Lower lobe of right lung (tissue), 2 donors: ENCODE data around the gene CXCL12. TPM values are rescaled to one million over a fixed set of nuclear protein-coding genes. Genes with fewer than 3 reads are reported as not detected.

ENCODE experiments used
- ATAC-seq, 2 donors: fragments of 200-7000 bp; cut with Tn5 transposase; one replicate each; pipeline ENCODE4 v1.9.1; 2020 to 2022; ENCODE audit warnings: mild to moderate bottlenecking in 2 of 2, moderate library complexity in 2 of 2
- DNase-seq: peaks from one replicate; pipeline ENCODE4 v3.0.0-alpha.2; 2020
- H3K27ac ChIP-seq: fragments of 200-600 bp; one replicate; pipeline ENCODE4 v1.8.0; 2022
- H3K27me3 ChIP-seq: fragments of 200-600 bp; one replicate; pipeline ENCODE4 v1.8.0; 2022; ENCODE audit warnings: low read depth
- H3K36me3 ChIP-seq: fragments of 200-600 bp; one replicate; pipeline ENCODE4 v1.8.0; 2022; ENCODE audit warnings: mild to moderate bottlenecking
- H3K4me1 ChIP-seq: fragments of 200-600 bp; one replicate; pipeline ENCODE4 v1.8.0; 2022
- H3K4me3 ChIP-seq: fragments of 200-600 bp; one replicate; pipeline ENCODE4 v1.8.0; 2022; ENCODE audit warnings: mild to moderate bottlenecking
- H3K9me3 ChIP-seq: fragments of 200-600 bp; one replicate; pipeline ENCODE4 v1.8.0; 2022
- intact Hi-C: fragments of 100-400 bp; cut with DNase I; formaldehyde crosslinking; loops from one replicate; pipeline ENCODE4 v1.11.0; 2022
- total RNA-seq: library from RNA; stranded (reverse); fragmentation: NEBNext Ultra II Directional; extraction: Animal tissue kit (Norgen Biotek cat#: 25700); gene quantifications from one replicate; pipeline ENCODE4 v1.2.1, GENCODE V29; 2021
- TF ChIP-seq, protein P1 (sequence below): fragments of 200-600 bp; IDR thresholded peaks from one replicate; pipeline ENCODE4 v1.8.0; 2022; ENCODE audit warnings: antibody characterized with exemption, mild to moderate bottlenecking
- donor health status: DM: no; HTN: yes; CAD: no; lungs with severe emphysema.

Gene CXCL12
- total RNA-seq, 1 donor from 2014 or later, result 73.8 TPM

DNA sequence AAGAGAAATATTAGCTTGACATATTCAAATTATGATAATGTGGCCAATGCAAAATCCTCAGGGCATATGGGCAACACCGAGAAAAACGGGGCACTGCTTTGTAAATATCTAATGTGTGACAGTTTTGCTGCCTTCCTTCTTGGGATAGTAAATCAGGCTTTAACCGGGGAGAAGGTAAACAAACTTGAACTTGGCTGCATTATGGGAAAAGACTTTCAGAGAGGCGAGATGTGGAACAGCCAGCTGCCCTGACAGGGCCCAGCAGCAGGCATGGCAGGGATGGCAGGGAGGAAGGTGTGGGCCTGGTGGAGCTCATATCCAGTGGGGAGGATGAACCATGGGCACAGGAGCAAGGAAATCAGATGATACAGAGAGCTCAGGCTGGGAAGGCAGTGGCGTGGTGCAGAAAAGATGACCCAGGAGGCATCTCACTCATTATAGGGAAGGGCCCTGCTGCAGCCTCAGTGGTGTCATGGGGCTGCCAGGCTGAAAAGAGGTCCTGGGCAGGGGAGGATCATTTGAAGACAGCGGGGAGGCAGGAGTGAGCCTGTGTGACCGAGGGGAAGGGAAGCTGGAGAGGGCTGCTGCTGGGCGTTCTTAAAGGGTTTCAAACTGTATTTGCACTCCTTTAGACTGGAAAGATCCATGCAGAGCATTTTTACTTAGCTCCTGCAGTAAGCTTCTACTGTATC, 26.7 kb downstream of the CXCL12 start:
- no peak overlapping the region for H3K4me3 ChIP-seq
- H3K27ac ChIP-seq, result no peak overlapping the region
- intact Hi-C loops, result no loop called here
- ATAC-seq, result no peak
- H3K4me1 ChIP-seq, result no peaks in the 10 kb centered on the region
- no peak for DNase-seq
- H3K9me3 ChIP-seq, result no peaks in the 10 kb centered on the region
- no peaks in the 10 kb centered on the region for H3K27me3 ChIP-seq
- TF ChIP-seq, protein P1, sequence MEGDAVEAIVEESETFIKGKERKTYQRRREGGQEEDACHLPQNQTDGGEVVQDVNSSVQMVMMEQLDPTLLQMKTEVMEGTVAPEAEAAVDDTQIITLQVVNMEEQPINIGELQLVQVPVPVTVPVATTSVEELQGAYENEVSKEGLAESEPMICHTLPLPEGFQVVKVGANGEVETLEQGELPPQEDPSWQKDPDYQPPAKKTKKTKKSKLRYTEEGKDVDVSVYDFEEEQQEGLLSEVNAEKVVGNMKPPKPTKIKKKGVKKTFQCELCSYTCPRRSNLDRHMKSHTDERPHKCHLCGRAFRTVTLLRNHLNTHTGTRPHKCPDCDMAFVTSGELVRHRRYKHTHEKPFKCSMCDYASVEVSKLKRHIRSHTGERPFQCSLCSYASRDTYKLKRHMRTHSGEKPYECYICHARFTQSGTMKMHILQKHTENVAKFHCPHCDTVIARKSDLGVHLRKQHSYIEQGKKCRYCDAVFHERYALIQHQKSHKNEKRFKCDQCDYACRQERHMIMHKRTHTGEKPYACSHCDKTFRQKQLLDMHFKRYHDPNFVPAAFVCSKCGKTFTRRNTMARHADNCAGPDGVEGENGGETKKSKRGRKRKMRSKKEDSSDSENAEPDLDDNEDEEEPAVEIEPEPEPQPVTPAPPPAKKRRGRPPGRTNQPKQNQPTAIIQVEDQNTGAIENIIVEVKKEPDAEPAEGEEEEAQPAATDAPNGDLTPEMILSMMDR, result no peak
- H3K36me3 ChIP-seq, result no peaks in the 10 kb centered on the region

DNA sequence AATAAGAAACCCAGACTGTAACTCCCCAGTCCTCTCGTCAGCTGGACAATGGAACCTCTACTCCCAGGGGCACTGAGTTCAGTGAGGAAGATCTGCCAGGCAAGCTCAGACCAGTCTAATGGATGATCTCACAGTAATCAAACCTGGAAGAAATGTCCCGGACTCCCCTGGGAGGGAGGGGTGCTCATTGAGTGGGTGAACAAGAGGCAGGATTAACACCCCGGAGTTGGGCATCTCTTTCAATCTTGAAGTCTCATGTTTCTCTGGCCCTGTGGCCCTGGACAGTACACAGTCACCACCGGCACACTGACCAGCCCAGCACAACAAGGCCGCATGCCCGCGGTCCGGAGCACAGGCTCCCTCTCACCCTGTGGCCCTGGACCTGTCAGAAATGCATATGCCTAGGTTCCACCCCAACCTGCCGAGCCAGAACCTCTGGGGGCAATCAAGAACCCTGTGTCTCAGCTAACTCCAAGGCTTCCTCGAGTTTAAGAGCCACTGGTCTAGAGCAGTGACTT, 27.8 kb downstream of the CXCL12 start:
- Histone ChIP-seq H3K4me3 (no peak overlapping the region), H3K27me3 (no peaks in the 10 kb centered on the region), H3K27ac (no peak overlapping the region), H3K9me3 (no peaks in the 10 kb centered on the region), H3K36me3 (no peaks in the 10 kb centered on the region), H3K4me1 (no peaks in the 10 kb centered on the region)
- ATAC-seq, result peak in 1 of 2 donors; percentile 27
- intact Hi-C loops, result no loop called here
- TF ChIP-seq, protein P1, result no peak
- DNase-seq, result no peak

DNA sequence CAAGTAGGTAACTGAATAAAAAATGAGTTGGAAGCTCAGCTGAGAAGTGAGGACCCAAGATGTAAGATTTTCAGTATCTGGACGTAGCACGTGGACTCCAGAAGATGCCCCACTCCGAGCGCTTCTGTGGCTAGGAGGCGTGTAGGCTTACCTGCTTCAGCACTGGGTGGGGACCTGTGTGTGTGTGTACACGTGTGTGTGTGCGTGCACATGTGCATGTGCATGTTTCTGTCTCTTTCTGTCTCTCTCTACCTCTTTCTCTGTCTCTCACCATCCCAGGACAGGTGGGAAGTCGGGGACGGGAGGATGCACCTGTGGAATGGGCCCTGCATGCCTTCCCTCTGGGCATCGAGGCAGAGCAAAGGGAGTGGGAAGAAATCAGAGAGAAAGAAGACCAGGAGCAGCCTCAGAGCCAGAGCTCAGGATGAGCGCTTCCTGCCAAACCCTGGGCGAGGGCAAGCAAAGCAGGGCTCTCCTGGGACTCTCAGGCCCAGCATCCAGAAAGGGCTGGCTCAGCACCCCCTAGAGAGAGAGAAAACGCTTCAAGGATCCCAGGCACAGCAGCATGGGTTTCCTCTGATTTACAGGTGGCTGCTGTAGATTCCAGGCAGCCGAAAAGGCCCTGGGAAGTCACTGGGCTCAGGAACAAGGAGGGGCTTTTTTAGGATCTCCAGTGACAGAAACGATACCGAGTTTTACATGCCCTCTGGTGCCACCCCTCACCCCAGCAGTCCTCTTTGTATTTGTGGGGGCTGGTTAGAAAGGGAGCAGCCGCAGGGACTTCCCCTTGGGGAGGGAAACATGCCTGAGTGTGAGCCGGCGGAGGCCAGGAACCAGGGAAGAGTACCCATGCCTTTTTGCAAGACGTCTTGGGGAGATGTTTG, 28.5 kb downstream of the CXCL12 start:
- DNase-seq, result no peak
- Histone ChIP-seq H3K27ac (no peak overlapping the region), H3K27me3 (no peaks in the 10 kb centered on the region), H3K9me3 (no peaks in the 10 kb centered on the region), H3K4me3 (no peak overlapping the region), H3K36me3 (no peaks in the 10 kb centered on the region), H3K4me1 (no peaks in the 10 kb centered on the region)
- intact Hi-C loops, result no loop called here
- TF ChIP-seq, protein P1, result no peak
- no peak for ATAC-seq

DNA sequence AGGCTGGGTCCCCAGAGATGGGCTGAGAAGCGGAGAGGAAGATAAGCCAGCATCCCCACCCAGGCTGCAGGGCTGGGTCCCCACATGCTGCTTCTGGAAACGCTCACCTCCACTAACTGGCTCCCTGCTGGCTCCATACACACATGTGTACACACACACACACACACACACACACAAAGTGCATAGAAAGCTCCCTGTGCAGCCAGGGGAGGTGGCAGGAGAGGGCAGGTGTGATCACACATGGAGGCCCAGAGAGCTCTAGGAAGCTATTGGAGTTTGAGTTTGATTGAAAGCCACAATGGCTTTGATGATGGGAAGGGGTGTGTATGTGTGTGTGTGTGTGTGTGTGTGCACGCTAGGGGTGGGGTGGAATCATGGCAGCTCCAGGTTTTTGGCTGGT, 29.3 kb downstream of the CXCL12 start:
- Histone ChIP-seq H3K36me3 (no peaks in the 10 kb centered on the region), H3K9me3 (no peaks in the 10 kb centered on the region), H3K27ac (no peak overlapping the region), H3K27me3 (no peaks in the 10 kb centered on the region), H3K4me3 (no peak overlapping the region), H3K4me1 (no peaks in the 10 kb centered on the region)
- intact Hi-C loops, result no loop called here
- no peak for ATAC-seq
- TF ChIP-seq, protein P1, result no peak
- DNase-seq, result no peak

DNA sequence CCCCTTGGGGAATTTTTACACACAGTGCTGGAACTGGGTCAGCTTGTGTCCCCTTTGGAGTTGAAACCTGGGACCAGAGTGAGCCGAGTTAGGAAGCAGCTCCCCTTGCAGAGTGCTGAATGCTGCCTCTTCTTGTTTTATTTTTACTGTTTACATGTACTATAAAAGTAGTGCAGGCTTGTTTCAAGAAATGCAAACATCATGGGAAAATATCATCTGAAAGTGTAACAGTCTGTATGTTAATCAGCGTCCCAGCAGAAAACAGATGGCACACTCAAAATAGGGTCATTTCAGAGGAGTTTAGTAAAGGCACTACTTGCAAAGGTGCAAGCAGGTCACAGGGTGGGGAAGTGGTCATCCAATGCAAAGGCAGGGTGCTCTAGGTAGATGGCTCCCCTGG, 30.1 kb downstream of the CXCL12 start:
- no peaks in the 10 kb centered on the region for H3K9me3 ChIP-seq
- H3K4me3 ChIP-seq, result no peak overlapping the region
- intact Hi-C loops, result no loop called here
- no peaks in the 10 kb centered on the region for H3K27me3 ChIP-seq
- no peaks in the 10 kb centered on the region for H3K36me3 ChIP-seq
- TF ChIP-seq, protein P1, result no peak
- no peaks in the 10 kb centered on the region for H3K4me1 ChIP-seq
- ATAC-seq, result no peak
- no peak for DNase-seq
- no peak overlapping the region for H3K27ac ChIP-seq
